Neural cell (in vitro differentiated cells): ENCODE results near the gene PSD2. TPM values are rescaled to one million over a fixed set of nuclear protein-coding genes. Genes with fewer than 3 reads are reported as not detected.

Experiments
- H2AFZ ChIP-seq: fragments of 200-600, 300-800 bp; sonication (generic), shearing (Covaris generic); 2 replicates; pipeline ENCODE4 v1.6.0; 2014; ENCODE audit warnings: low read depth, mild to moderate bottlenecking, antibody characterized with exemption, low read length, moderate library complexity
- H3F3A ChIP-seq: fragments of 200-600 bp; shearing (Covaris generic); 2 replicates; pipeline ENCODE4 v1.6.1; 2016; ENCODE audit warnings: mild to moderate bottlenecking, moderate library complexity, mixed read lengths, antibody characterized with exemption, low read length; ENCODE audit not compliant: insufficient read depth, poor library complexity, severe bottlenecking
- H3K27ac ChIP-seq: fragments of 200-600, 300-800 bp; sonication (generic), shearing (Covaris generic); 2 replicates; pipeline ENCODE4 v1.5.1; 2014; ENCODE audit warnings: mild to moderate bottlenecking, low read length, moderate library complexity
- H3K27me3 ChIP-seq: fragments of 300-800, 200-600 bp; sonication (generic), shearing (Covaris generic); 2 replicates; pipeline ENCODE4 v1.6.0; 2014; ENCODE audit warnings: mild to moderate bottlenecking, low read depth, low read length, moderate library complexity; ENCODE audit not compliant: insufficient read depth
- H3K36me3 ChIP-seq: fragments of 300-800, 200-600 bp; sonication (generic), shearing (Covaris generic); 2 replicates; pipeline ENCODE4 v1.5.1; 2014; ENCODE audit warnings: mild to moderate bottlenecking, antibody characterized with exemption, low read length, moderate library complexity; ENCODE audit not compliant: insufficient read depth
- H3K4me2 ChIP-seq: fragments of 300-800, 200-600 bp; sonication (generic), shearing (Covaris generic); 2 replicates; pipeline ENCODE4 v1.6.0; 2014; ENCODE audit warnings: mild to moderate bottlenecking, low read length
- H3K4me3 ChIP-seq: fragments of 300-800, 200-600 bp; sonication (generic), shearing (Covaris generic); 2 replicates; pipeline ENCODE4 v1.5.1; 2014; ENCODE audit warnings: mild to moderate bottlenecking, low read length, moderate library complexity
- H3K79me2 ChIP-seq: fragments of 200-600 bp; shearing (Covaris generic); replicated peaks from 2 replicates; pipeline ENCODE4 v1.6.0; 2014; ENCODE audit warnings: mild to moderate bottlenecking, low read length, moderate library complexity; ENCODE audit not compliant: insufficient read depth
- H3K9ac ChIP-seq: fragments of 300-800, 200-600 bp; sonication (generic), shearing (Covaris generic); 2 replicates; pipeline ENCODE4 v1.6.1; 2016; ENCODE audit warnings: mild to moderate bottlenecking, low read length, mixed read lengths
- H3K9me2 ChIP-seq: fragments of 200-600 bp; shearing (Covaris generic); 2 replicates; pipeline ENCODE4 v1.6.1; 2016; ENCODE audit warnings: mild to moderate bottlenecking, low read length, mixed read lengths; ENCODE audit not compliant: insufficient read depth
- H3K9me3 ChIP-seq: fragments of 200-600, 300-800 bp; sonication (generic), shearing (Covaris generic); 2 replicates; pipeline ENCODE4 v1.6.1; 2016; ENCODE audit warnings: mild to moderate bottlenecking, mixed run types, low read length, moderate library complexity, mixed read lengths
- H4K20me1 ChIP-seq: fragments of 200-600 bp; shearing (Covaris generic); 2 replicates; pipeline ENCODE4 v1.6.1; 2016; ENCODE audit warnings: mild to moderate bottlenecking, mixed run types; ENCODE audit not compliant: insufficient read depth
- EP300 ChIP-seq: fragments of 450-650 bp; conservative IDR thresholded peaks from 2 replicates; pipeline ENCODE4 v1.6.1; 2014; ENCODE audit warnings: antibody characterized with exemption, mild to moderate bottlenecking, moderate library complexity; ENCODE audit not compliant: poor library complexity, severe bottlenecking
- EZH2 ChIP-seq: fragments of 200-600, 300-800 bp; shearing (Covaris generic), sonication (generic); IDR thresholded peaks from 2 replicates; pipeline ENCODE4 v1.6.1; 2014; ENCODE audit warnings: antibody characterized with exemption, low read length, borderline replicate concordance, mild to moderate bottlenecking; ENCODE audit not compliant: insufficient read depth, poor library complexity, severe bottlenecking
- MXI1 ChIP-seq: fragments of 450-650 bp; conservative IDR thresholded peaks from 2 replicates; pipeline ENCODE4 v1.6.1; 2014; ENCODE audit warnings: antibody characterized with exemption, mild to moderate bottlenecking; ENCODE audit not compliant: poor library complexity, severe bottlenecking
- POLR2AphosphoS5 ChIP-seq: IDR thresholded peaks from 2 replicates; pipeline ENCODE4 v1.6.1; 2012
- RAD21 ChIP-seq: fragments of 450-650 bp; conservative IDR thresholded peaks from 2 replicates; pipeline ENCODE4 v1.6.1; 2014; ENCODE audit warnings: antibody characterized with exemption, mild to moderate bottlenecking, moderate library complexity
- REST ChIP-seq: IDR thresholded peaks from 2 replicates; pipeline ENCODE4 v1.6.1; 2012; ENCODE audit warnings: borderline replicate concordance
- SMC3 ChIP-seq: fragments of 450-650 bp; conservative IDR thresholded peaks from 2 replicates; pipeline ENCODE4 v1.6.1; 2014; ENCODE audit warnings: antibody characterized with exemption, mild to moderate bottlenecking, moderate library complexity; ENCODE audit not compliant: poor library complexity
- TAF1 ChIP-seq: IDR thresholded peaks from 2 replicates; pipeline ENCODE4 v1.6.1; 2012; ENCODE audit warnings: low read depth
- polyA plus RNA-seq: library from polyadenylated mRNA; depleted of rRNA; stranded (reverse); fragments of >200 nt; gene quantifications from 2 replicates; pipeline ENCODE4 v1.2.3, GENCODE V29; 2014
- TF ChIP-seq, protein P1 (sequence below): fragments of 450-650 bp; IDR thresholded peaks from 2 replicates; pipeline ENCODE4 v1.5.1; 2014; ENCODE audit warnings: antibody characterized with exemption, mild to moderate bottlenecking, moderate library complexity; ENCODE audit not compliant: poor library complexity, severe bottlenecking

PSD2 gene
- polyA plus RNA-seq, 1 donor from 2014 or later: 33.4 TPM

DNA sequence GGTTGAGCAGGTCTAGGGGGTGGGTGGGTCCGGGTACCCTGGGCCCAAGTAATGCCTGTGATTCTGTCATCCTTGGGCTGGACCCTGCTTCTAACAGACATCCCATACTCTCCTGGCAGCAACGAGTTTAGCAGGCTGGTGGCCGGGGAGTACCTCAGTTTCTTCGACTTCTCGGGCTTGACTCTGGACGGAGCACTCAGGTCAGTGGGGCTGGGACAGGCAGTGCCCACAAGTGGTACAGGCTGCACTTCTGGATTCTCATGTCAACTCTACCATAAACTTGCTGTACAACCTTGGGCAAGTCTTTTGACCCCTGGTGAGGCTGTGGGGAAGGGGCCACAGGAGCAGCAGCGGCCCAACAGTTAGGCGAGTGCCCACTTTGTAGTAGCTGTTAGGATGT is 21.8 kb downstream of the PSD2 start:
- H3F3A ChIP-seq: no peaks in the 10 kb centered on the region
- H3K9me3 ChIP-seq: no peaks in the 10 kb centered on the region
- H2AFZ ChIP-seq: no peak overlapping the region
- no peak overlapping the region for H3K4me2 ChIP-seq
- no peaks in the 10 kb centered on the region for H3K79me2 ChIP-seq
- no peaks in the 10 kb centered on the region for H4K20me1 ChIP-seq
- H3K9ac ChIP-seq: no peak overlapping the region
- H3K9me2 ChIP-seq: no peaks in the 10 kb centered on the region
- no peak overlapping the region for H3K27ac ChIP-seq
- TF ChIP-seq POLR2AphosphoS5: no peak
- TF ChIP-seq EP300: no peak
- TF ChIP-seq MXI1: no peak
- TF ChIP-seq, protein P1, sequence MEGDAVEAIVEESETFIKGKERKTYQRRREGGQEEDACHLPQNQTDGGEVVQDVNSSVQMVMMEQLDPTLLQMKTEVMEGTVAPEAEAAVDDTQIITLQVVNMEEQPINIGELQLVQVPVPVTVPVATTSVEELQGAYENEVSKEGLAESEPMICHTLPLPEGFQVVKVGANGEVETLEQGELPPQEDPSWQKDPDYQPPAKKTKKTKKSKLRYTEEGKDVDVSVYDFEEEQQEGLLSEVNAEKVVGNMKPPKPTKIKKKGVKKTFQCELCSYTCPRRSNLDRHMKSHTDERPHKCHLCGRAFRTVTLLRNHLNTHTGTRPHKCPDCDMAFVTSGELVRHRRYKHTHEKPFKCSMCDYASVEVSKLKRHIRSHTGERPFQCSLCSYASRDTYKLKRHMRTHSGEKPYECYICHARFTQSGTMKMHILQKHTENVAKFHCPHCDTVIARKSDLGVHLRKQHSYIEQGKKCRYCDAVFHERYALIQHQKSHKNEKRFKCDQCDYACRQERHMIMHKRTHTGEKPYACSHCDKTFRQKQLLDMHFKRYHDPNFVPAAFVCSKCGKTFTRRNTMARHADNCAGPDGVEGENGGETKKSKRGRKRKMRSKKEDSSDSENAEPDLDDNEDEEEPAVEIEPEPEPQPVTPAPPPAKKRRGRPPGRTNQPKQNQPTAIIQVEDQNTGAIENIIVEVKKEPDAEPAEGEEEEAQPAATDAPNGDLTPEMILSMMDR: no peak
- no peak for TF ChIP-seq TAF1
- TF ChIP-seq SMC3: no peak
- no peak for TF ChIP-seq RAD21
- TF ChIP-seq EZH2: no peak
- TF ChIP-seq REST: no peak
- H3K4me3 ChIP-seq: no peak overlapping the region
- peaks cover 12% of the 10 kb centered on the region for H3K36me3 ChIP-seq
- H3K27me3 ChIP-seq: no peaks in the 10 kb centered on the region

GRCh38 chr5:139817970-139818369 is 22.4 kb downstream of the PSD2 start:
- H3K79me2 ChIP-seq: no peaks in the 10 kb centered on the region
- H3K36me3 ChIP-seq: peaks cover 12% of the 10 kb centered on the region
- no peaks in the 10 kb centered on the region for H4K20me1 ChIP-seq
- TF ChIP-seq MXI1 (no peak), POLR2AphosphoS5 (no peak), EP300 (no peak), SMC3 (no peak)
- no peaks in the 10 kb centered on the region for H3K9me3 ChIP-seq
- no peak overlapping the region for H2AFZ ChIP-seq
- H3K4me3 ChIP-seq: no peak overlapping the region
- H3K27ac ChIP-seq: no peak overlapping the region
- no peaks in the 10 kb centered on the region for H3K27me3 ChIP-seq
- no peak overlapping the region for H3K9ac ChIP-seq
- H3K9me2 ChIP-seq: no peaks in the 10 kb centered on the region
- no peak overlapping the region for H3K4me2 ChIP-seq
- no peaks in the 10 kb centered on the region for H3F3A ChIP-seq

- Histone ChIP-seq H3K27ac (no peak overlapping the region), H3K9ac (no peak overlapping the region), H3K27me3 (no peaks in the 10 kb centered on the region), H4K20me1 (no peaks in the 10 kb centered on the region), H3K36me3 (peaks cover 12% of the 10 kb centered on the region), H3K9me3 (no peaks in the 10 kb centered on the region), H3K4me3 (no peak overlapping the region), H2AFZ (no peak overlapping the region), H3K79me2 (no peaks in the 10 kb centered on the region), H3F3A (no peaks in the 10 kb centered on the region), H3K9me2 (no peaks in the 10 kb centered on the region), H3K4me2 (no peak overlapping the region)
- TF ChIP-seq, protein P1: no peak
- TF ChIP-seq EP300: no peak
Measured at GRCh38 chr5:139820130-139820529, 24.5 kb downstream of the PSD2 start.
